ENCODE data around the gene PMPCA.
"Not testable (repeated sequence)": the region's sequence is repeated elsewhere in the genome, so short reads cannot be mapped to it uniquely, and the experiment has no call there.

PMPCA gene

DNA sequence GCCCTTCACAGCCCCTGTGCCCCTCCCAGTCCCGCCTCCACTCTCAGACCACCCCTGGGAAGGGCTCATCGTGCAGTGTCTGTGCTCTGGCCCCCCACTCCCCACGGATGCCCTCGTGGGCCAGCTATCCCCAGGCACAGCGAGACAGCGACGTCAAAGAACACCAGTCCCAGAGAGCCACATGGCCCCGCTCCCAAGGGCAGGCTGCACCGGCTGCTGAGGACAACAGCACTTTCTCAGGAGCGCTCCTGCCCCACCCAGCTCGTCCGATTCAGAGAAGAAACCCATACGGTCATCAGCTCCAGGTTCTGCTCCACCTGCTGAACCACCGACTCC is 5.7 kb upstream of the PMPCA start:
- H3K9ac ChIP-seq (ENCODE audit: low read length) = no peak overlapping the region
- H3K27ac ChIP-seq (ENCODE audit: low read depth, low read length, poor library complexity, severe bottlenecking) = no peak overlapping the region
- peaks cover 72% of the 10 kb centered on the region for H3K36me3 ChIP-seq (ENCODE audit: insufficient read depth, low read length)

DNA sequence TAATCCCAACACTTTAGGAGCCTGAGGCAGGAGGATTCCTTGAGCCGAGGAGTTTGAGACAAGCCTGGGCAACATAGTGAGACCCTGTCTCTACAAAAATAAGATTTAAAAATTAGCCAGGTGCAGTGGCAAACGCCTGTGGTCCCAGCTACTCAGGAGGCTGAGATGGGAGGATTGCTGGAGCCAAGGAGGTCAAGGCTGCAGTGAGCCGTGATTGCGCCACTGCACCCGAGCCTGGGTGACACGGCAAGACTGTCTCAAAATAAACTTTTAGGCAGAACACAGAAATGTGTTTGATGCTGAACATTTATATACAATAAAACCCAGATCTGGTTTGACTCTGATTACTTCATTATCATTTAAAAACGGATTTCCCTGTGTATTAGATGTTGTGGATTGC is 5.0 kb upstream of the PMPCA start:
- Histone ChIP-seq H3K79me2 (ENCODE audit: insufficient read depth, low read length) (0 out of 2 replicates have a peak, but pooled peaks cover 7% of the 10 kb centered on the region), H3K4me1 (ENCODE audit: insufficient read depth, low read length, severe bottlenecking) (peaks cover 19% of the 10 kb centered on the region), H3K9ac (ENCODE audit: low read length) (no peak overlapping the region), H3K4me2 (ENCODE audit: low read length) (no peak overlapping the region), H4K20me1 (ENCODE audit: insufficient read depth, low read length) (no peaks in the 10 kb centered on the region), H3K9me3 (ENCODE audit: low read length) (no peaks in the 10 kb centered on the region), H3F3A (ENCODE audit: insufficient read depth, low read length) (no peaks in the 10 kb centered on the region), H2AFZ (ENCODE audit: low read length) (no peak overlapping the region), H3K9me2 (ENCODE audit: low read depth, low read length) (no peaks in the 10 kb centered on the region), H3K27ac (ENCODE audit: low read depth, low read length, poor library complexity, severe bottlenecking) (no peak overlapping the region), H3K36me3 (ENCODE audit: insufficient read depth, low read length) (peaks cover 72% of the 10 kb centered on the region), H3K27me3 (ENCODE audit: insufficient read depth, low read length) (no peaks in the 10 kb centered on the region), H3K4me3 (ENCODE audit: low read depth, low read length, poor library complexity, severe bottlenecking) (no peak overlapping the region)
- TF ChIP-seq, protein P1, sequence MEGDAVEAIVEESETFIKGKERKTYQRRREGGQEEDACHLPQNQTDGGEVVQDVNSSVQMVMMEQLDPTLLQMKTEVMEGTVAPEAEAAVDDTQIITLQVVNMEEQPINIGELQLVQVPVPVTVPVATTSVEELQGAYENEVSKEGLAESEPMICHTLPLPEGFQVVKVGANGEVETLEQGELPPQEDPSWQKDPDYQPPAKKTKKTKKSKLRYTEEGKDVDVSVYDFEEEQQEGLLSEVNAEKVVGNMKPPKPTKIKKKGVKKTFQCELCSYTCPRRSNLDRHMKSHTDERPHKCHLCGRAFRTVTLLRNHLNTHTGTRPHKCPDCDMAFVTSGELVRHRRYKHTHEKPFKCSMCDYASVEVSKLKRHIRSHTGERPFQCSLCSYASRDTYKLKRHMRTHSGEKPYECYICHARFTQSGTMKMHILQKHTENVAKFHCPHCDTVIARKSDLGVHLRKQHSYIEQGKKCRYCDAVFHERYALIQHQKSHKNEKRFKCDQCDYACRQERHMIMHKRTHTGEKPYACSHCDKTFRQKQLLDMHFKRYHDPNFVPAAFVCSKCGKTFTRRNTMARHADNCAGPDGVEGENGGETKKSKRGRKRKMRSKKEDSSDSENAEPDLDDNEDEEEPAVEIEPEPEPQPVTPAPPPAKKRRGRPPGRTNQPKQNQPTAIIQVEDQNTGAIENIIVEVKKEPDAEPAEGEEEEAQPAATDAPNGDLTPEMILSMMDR (IDR thresholded peaks at IDR 0.05; ENCODE audit: low read length) = no peak
- TF ChIP-seq EZH2 (IDR thresholded peaks at IDR 0.05; ENCODE audit: borderline replicate concordance, low read length) = no peak

More for the DNA sequence above, 5.7 kb upstream of the PMPCA start:
- Histone ChIP-seq H2AFZ (ENCODE audit: low read length) (no peak overlapping the region), H3K9me2 (ENCODE audit: low read depth, low read length) (no peaks in the 10 kb centered on the region), H3K4me1 (ENCODE audit: insufficient read depth, low read length, severe bottlenecking) (peaks cover 20% of the 10 kb centered on the region), H3F3A (ENCODE audit: insufficient read depth, low read length) (no peaks in the 10 kb centered on the region), H3K79me2 (ENCODE audit: insufficient read depth, low read length) (0 out of 2 replicates have a peak, but pooled peaks cover 4% of the 10 kb centered on the region), H3K4me2 (ENCODE audit: low read length) (no peak overlapping the region), H3K27me3 (ENCODE audit: insufficient read depth, low read length) (no peaks in the 10 kb centered on the region), H4K20me1 (ENCODE audit: insufficient read depth, low read length) (no peaks in the 10 kb centered on the region), H3K4me3 (ENCODE audit: low read depth, low read length, poor library complexity, severe bottlenecking) (no peak overlapping the region), H3K9me3 (ENCODE audit: low read length) (no peaks in the 10 kb centered on the region)
- TF ChIP-seq, protein P1 (IDR thresholded peaks at IDR 0.05; ENCODE audit: low read length) = no peak
- no peak for TF ChIP-seq EZH2 (IDR thresholded peaks at IDR 0.05; ENCODE audit: borderline replicate concordance, low read length)

DNA sequence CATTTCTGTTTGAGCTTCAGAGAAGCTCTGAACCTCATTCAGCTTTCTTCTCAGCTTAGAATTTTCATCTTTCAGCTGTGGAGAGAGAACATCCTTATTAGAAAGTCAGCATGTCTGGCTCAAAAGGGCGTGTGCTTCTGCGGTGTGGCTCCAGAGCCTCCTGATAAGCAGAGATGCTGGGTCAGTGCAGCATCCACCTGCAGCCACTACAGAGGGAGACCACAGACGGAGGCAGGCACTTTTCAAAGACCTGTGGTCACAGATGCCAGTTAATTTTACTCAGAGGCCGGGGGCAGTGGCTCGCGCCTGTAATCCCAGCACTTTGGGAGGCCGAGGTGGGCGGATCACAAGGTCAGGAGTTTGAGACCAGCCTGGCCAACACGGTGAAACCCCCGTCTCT is 4.6 kb upstream of the PMPCA start:
- H3F3A ChIP-seq (ENCODE audit: insufficient read depth, low read length); H3K9ac ChIP-seq (ENCODE audit: low read length); H3K27me3 ChIP-seq (ENCODE audit: insufficient read depth, low read length); H2AFZ ChIP-seq (ENCODE audit: low read length); H3K4me2 ChIP-seq (ENCODE audit: low read length); H3K4me3 ChIP-seq (ENCODE audit: low read depth, low read length, poor library complexity, severe bottlenecking); H4K20me1 ChIP-seq (ENCODE audit: insufficient read depth, low read length); H3K9me3 ChIP-seq (ENCODE audit: low read length); H3K27ac ChIP-seq (ENCODE audit: low read depth, low read length, poor library complexity, severe bottlenecking); H3K9me2 ChIP-seq (ENCODE audit: low read depth, low read length): not testable (repeated sequence)
- peaks cover 11% of the 10 kb centered on the region for H3K79me2 ChIP-seq (ENCODE audit: insufficient read depth, low read length)
- H3K36me3 ChIP-seq (ENCODE audit: insufficient read depth, low read length) = peaks cover 72% of the 10 kb centered on the region
- H3K4me1 ChIP-seq (ENCODE audit: insufficient read depth, low read length, severe bottlenecking) = peaks cover 16% of the 10 kb centered on the region

DNA sequence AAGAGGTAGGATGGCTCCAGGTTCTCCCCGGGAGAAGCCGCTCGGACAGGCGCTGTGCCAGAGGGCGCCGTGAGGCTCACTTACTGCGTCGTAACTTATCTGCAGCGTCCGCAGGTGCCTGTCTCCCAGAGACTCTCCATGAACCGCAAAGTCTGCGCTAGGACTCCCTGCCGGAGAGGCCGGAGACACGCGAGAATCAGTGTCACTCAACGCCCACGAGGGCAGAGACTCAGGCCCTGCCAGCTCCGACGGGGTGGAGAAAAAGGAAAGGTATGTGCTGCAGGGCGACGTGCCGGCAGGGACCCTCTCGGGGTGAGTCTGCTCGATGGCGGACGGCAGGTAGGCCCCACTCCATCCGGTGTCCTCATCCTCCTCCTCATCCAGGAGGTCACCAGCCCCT is 3.4 kb upstream of the PMPCA start:
- H3K4me3 ChIP-seq (ENCODE audit: low read depth, low read length, poor library complexity, severe bottlenecking); H3K9ac ChIP-seq (ENCODE audit: low read length); H2AFZ ChIP-seq (ENCODE audit: low read length); H3K27ac ChIP-seq (ENCODE audit: low read depth, low read length, poor library complexity, severe bottlenecking); H4K20me1 ChIP-seq (ENCODE audit: insufficient read depth, low read length); H3K9me2 ChIP-seq (ENCODE audit: low read depth, low read length); H3K9me3 ChIP-seq (ENCODE audit: low read length); H3F3A ChIP-seq (ENCODE audit: insufficient read depth, low read length); H3K27me3 ChIP-seq (ENCODE audit: insufficient read depth, low read length); H3K4me2 ChIP-seq (ENCODE audit: low read length): not testable (repeated sequence)
- peaks cover 65% of the 10 kb centered on the region for H3K36me3 ChIP-seq (ENCODE audit: insufficient read depth, low read length)
- peaks cover 23% of the 10 kb centered on the region for H3K79me2 ChIP-seq (ENCODE audit: insufficient read depth, low read length)
- peaks cover 28% of the 10 kb centered on the region for H3K4me1 ChIP-seq (ENCODE audit: insufficient read depth, low read length, severe bottlenecking)

Data from OCI-LY1 (cell line).